Stimulated activated CD8-positive, alpha-beta memory T cell treated with anti-CD3 and anti-CD28 coated beads, Interleukin-4, amount 100 ng/mL, for 24 hours (primary cell): ENCODE measurements around the gene TPSG1.
"Not testable (repeated sequence)": the region's sequence is repeated elsewhere in the genome, so short reads cannot be mapped to it uniquely, and the experiment has no call there.

ENCODE experiments used
- DNase-seq: peaks from one replicate; pipeline ENCODE4 v3.0.0-alpha.2; 2020; ENCODE audit warnings: low read depth

TPSG1 gene

GRCh38 chr16:1256874-1257322 is 31.8 kb upstream of the TPSG1 start:
- DNase-seq = no peak

- not testable (repeated sequence) for DNase-seq
These were observed 31.3 kb upstream of the TPSG1 start for GRCh38 chr16:1256296-1256873.

- not testable (repeated sequence) for DNase-seq
These were observed 30.4 kb upstream of the TPSG1 start, which contains the start of gene TPSD1 for GRCh38 chr16:1255276-1256122. TPSD1 (plus strand) TSS chr16:1256069; CDS start chr16:1256281, 212 bp downstream.

- not testable (repeated sequence) for DNase-seq
These were observed 29.8 kb upstream of the TPSG1 start for GRCh38 chr16:1254821-1255220.

- DNase-seq = not testable (repeated sequence)
These were observed 28.8 kb upstream of the TPSG1 start for GRCh38 chr16:1253701-1254364.

- not testable (repeated sequence) for DNase-seq
These were observed 24.1 kb upstream of the TPSG1 start for GRCh38 chr16:1249031-1249755.

- DNase-seq = not testable (repeated sequence)
These were observed 23.0 kb upstream of the TPSG1 start for GRCh38 chr16:1247903-1248537.

GRCh38 chr16:1245452-1246020 is 20.5 kb upstream of the TPSG1 start:
- no peak for DNase-seq

- DNase-seq = no peak
These were observed 19.8 kb upstream of the TPSG1 start for GRCh38 chr16:1244881-1245280.

- DNase-seq = not testable (repeated sequence)
These were observed 19.1 kb upstream of the TPSG1 start for GRCh38 chr16:1243907-1244850.

- not testable (repeated sequence) for DNase-seq
These were observed 18.3 kb upstream of the TPSG1 start for GRCh38 chr16:1243363-1243762.

- DNase-seq = not testable (repeated sequence)
These were observed 16.0 kb upstream of the TPSG1 start for GRCh38 chr16:1241081-1241480.

- DNase-seq = not testable (repeated sequence)
These were observed 15.4 kb upstream of the TPSG1 start, which contains the start of gene TPSAB1 for GRCh38 chr16:1240436-1240835. TPSAB1 (plus strand) TSS chr16:1240705; CDS start chr16:1240939, 234 bp downstream.

- not testable (repeated sequence) for DNase-seq
These were observed 14.5 kb upstream of the TPSG1 start for GRCh38 chr16:1239575-1239974.

- DNase-seq = not testable (repeated sequence)
These were observed 13.8 kb upstream of the TPSG1 start for GRCh38 chr16:1238909-1239308.

GRCh38 chr16:1237990-1238389 is 12.9 kb upstream of the TPSG1 start:
- no peak for DNase-seq

GRCh38 chr16:1236659-1237058 is 11.6 kb upstream of the TPSG1 start:
- DNase-seq = not testable (repeated sequence)

- DNase-seq = not testable (repeated sequence)
These were observed 7.1 kb upstream of the TPSG1 start for GRCh38 chr16:1232049-1232748.

GRCh38 chr16:1231301-1231700 is 6.2 kb upstream of the TPSG1 start:
- DNase-seq = not testable (repeated sequence)
